Upper lobe of right lung (tissue), 1 donor: ENCODE results near the gene RIN2. TPM values are rescaled to one million over a fixed set of nuclear protein-coding genes. Genes with fewer than 3 reads are reported as not detected.
A peak's percentile ranks its signal among the peaks of the same experiment; 100 is the strongest.

Experiments used
- ATAC-seq: fragments of 200-7000 bp; cut with Tn5 transposase; one replicate; pipeline ENCODE4 v1.9.1; 2020; ENCODE audit warnings: mild to moderate bottlenecking, moderate library complexity
- DNase-seq: peaks from one replicate; pipeline ENCODE4 v3.0.0-alpha.2; 2020
- H3K27ac ChIP-seq: fragments of 200-600 bp; one replicate; pipeline ENCODE4 v1.8.0; 2022
- H3K27me3 ChIP-seq: fragments of 200-600 bp; one replicate; pipeline ENCODE4 v1.8.0; 2022; ENCODE audit warnings: mild to moderate bottlenecking
- H3K36me3 ChIP-seq: fragments of 200-600 bp; one replicate; pipeline ENCODE4 v1.8.0; 2022
- H3K4me1 ChIP-seq: fragments of 200-600 bp; one replicate; pipeline ENCODE4 v1.8.0; 2022
- H3K4me3 ChIP-seq: fragments of 200-600 bp; one replicate; pipeline ENCODE4 v1.8.0; 2022; ENCODE audit warnings: mild to moderate bottlenecking
- H3K9me3 ChIP-seq: fragments of 200-600 bp; one replicate; pipeline ENCODE4 v1.8.0; 2022
- CTCF ChIP-seq: fragments of 200-600 bp; IDR thresholded peaks from one replicate; pipeline ENCODE4 v1.8.0; 2022; ENCODE audit warnings: antibody characterized with exemption
- intact Hi-C: fragments of 100-400 bp; cut with DNase I; formaldehyde crosslinking; loops from one replicate; pipeline ENCODE4 v1.11.0; 2022
- total RNA-seq: library from RNA; stranded (reverse); fragmentation: NEBNext Ultra II Directional; extraction: Animal tissue kit (Norgen Biotek cat#: 25700); gene quantifications from one replicate; pipeline ENCODE4 v1.2.1, GENCODE V29; 2021
- donor health status: DM: no; HTN: yes; CAD: no; lungs with severe emphysema.

The RIN2 gene
- total RNA-seq, 1 donor from 2014 or later, result 116 TPM

- Histone ChIP-seq H3K9me3 (no peaks in the 10 kb centered on the region), H3K4me3 (no peak overlapping the region), H3K27ac (no peak overlapping the region), H3K4me1 (peaks cover 14% of the 10 kb centered on the region), H3K36me3 (no peaks in the 10 kb centered on the region), H3K27me3 (no peaks in the 10 kb centered on the region)
- no peak for TF ChIP-seq CTCF
- ATAC-seq, result no peak
- intact Hi-C loops, result loop anchor here (10.0 kb wide), 1 partner anchor 46 kb away; no protein-coding TSS in a partner anchor
- no peak for DNase-seq
Observed at GRCh38 chr20:19740512-19740911, 17.5 kb upstream of the RIN2 start.

GRCh38 chr20:19741924-19742323, 16.1 kb upstream of the RIN2 start:
- Histone ChIP-seq H3K9me3 (no peaks in the 10 kb centered on the region), H3K36me3 (no peaks in the 10 kb centered on the region), H3K4me1 (peaks cover 11% of the 10 kb centered on the region), H3K27me3 (no peaks in the 10 kb centered on the region), H3K4me3 (no peak overlapping the region), H3K27ac (no peak overlapping the region)
- TF ChIP-seq CTCF, result no peak
- no peak for ATAC-seq
- DNase-seq, result no peak
- intact Hi-C loops, result loop anchor here (10.0 kb wide), 1 partner anchor 47 kb away; no protein-coding TSS in a partner anchor

- Histone ChIP-seq H3K36me3 (no peaks in the 10 kb centered on the region), H3K4me1 (no peaks in the 10 kb centered on the region), H3K9me3 (no peaks in the 10 kb centered on the region), H3K27me3 (no peaks in the 10 kb centered on the region), H3K27ac (no peak overlapping the region), H3K4me3 (no peak overlapping the region)
- peak; percentile 78 for ATAC-seq
- intact Hi-C loops, result loop anchor here (10.0 kb wide), 1 partner anchor 48 kb away; no protein-coding TSS in a partner anchor
- DNase-seq, result peak; percentile 67
- TF ChIP-seq CTCF, result no peak
Observed at GRCh38 chr20:19742974-19743639, 15.0 kb upstream of the RIN2 start.

GRCh38 chr20:19743640-19743995, 14.4 kb upstream of the RIN2 start:
- Histone ChIP-seq H3K9me3 (no peaks in the 10 kb centered on the region), H3K4me3 (no peak overlapping the region), H3K4me1 (no peaks in the 10 kb centered on the region), H3K36me3 (no peaks in the 10 kb centered on the region), H3K27me3 (no peaks in the 10 kb centered on the region), H3K27ac (no peak overlapping the region)
- no peak for TF ChIP-seq CTCF
- DNase-seq, result no peak
- ATAC-seq, result no peak
- intact Hi-C loops, result loop anchor here (10.0 kb wide), 1 partner anchor 49 kb away; no protein-coding TSS in a partner anchor

- Histone ChIP-seq H3K27me3 (no peaks in the 10 kb centered on the region), H3K9me3 (no peaks in the 10 kb centered on the region), H3K36me3 (no peaks in the 10 kb centered on the region), H3K4me1 (peaks cover under 1% of the 10 kb centered on the region), H3K4me3 (no peak overlapping the region), H3K27ac (no peak overlapping the region)
- intact Hi-C loops, result loop anchor here (10.0 kb wide), 1 partner anchor 50 kb away; no protein-coding TSS in a partner anchor
- DNase-seq (no peak), ATAC-seq (no peak)
- TF ChIP-seq CTCF, result no peak
Observed at GRCh38 chr20:19745106-19745505, 13.0 kb upstream of the RIN2 start.
